ENCODE data around the gene IFT57. TPM values are rescaled to one million over a fixed set of nuclear protein-coding genes. Genes with fewer than 3 reads are reported as not detected.

The IFT57 gene
- polyA plus RNA-seq, 1 donor (not counting 4 experiments of a cell fraction or from before 2014, with no cell fraction given): 47.6 TPM

GRCh38 chr3:108126348-108126747 is 95.9 kb downstream of the IFT57 start:
- no peaks in the 10 kb centered on the region for H3K27me3 ChIP-seq (ENCODE audit: control insufficient read depth, extremely low read depth, insufficient read depth, low read length)
- H3K4me2 ChIP-seq (ENCODE audit: control insufficient read depth, extremely low read depth, insufficient read depth, low read depth, low read length): no peak overlapping the region
- DNase-seq (ENCODE audit: low read depth, low spot score) (no peak), FAIRE-seq (no peak)
- no peaks in the 10 kb centered on the region for H3K36me3 ChIP-seq (ENCODE audit: control insufficient read depth in 2 of 2, extremely low read depth in 1 of 2, insufficient read depth in 2 of 2, low read length in 2 of 2)
- no peak overlapping the region for H3K27ac ChIP-seq (ENCODE audit: control insufficient read depth, insufficient read depth, low read length)
- dilution Hi-C loops (cut with MboI; ENCODE audit: extremely low pct_ligation_motif_present, low sequenced_read_pairs): no loop called here
- H3K9ac ChIP-seq (ENCODE audit: control insufficient read depth, extremely low read depth, insufficient read depth, low read length): no peak overlapping the region
- peaks cover 25% of the 10 kb centered on the region for H3K4me1 ChIP-seq (ENCODE audit: control insufficient read depth, extremely low read depth, insufficient read depth, low read length)
- H3K9me3 ChIP-seq (ENCODE audit: control insufficient read depth, low read depth, low read length): no peaks in the 10 kb centered on the region
- no peaks in the 10 kb centered on the region for H4K20me1 ChIP-seq (ENCODE audit: control insufficient read depth, extremely low read depth, insufficient read depth, low read length)
- H3K4me3 ChIP-seq (ENCODE audit: control insufficient read depth in 2 of 3, extremely low read depth in 1 of 3, insufficient read depth in 2 of 3, low read depth in 1 of 3, low read length in 3 of 3): no peak overlapping the region
- H2AFZ ChIP-seq (ENCODE audit: control insufficient read depth, low read length): no peak overlapping the region
- no peak for TF ChIP-seq EZH2 (IDR thresholded peaks at IDR 0.05; ENCODE audit: low read length)
- no peak for TF ChIP-seq CTCF (optimal IDR thresholded peaks at IDR 0.05 in 1 of 3, IDR thresholded peaks at IDR 0.05 in 1 of 3, conservative IDR thresholded peaks at IDR 0.05 in 1 of 3; ENCODE audit: extremely low read depth in 1 of 3, insufficient read depth in 2 of 3, low read length in 3 of 3)
- H3K79me2 ChIP-seq (ENCODE audit: control insufficient read depth, insufficient read depth, low read length): no peaks in the 10 kb centered on the region
- no peaks in the 10 kb centered on the region for H3K9me1 ChIP-seq (ENCODE audit: control insufficient read depth, extremely low read depth, insufficient read depth, low read length)

GRCh38 chr3:108125550-108126071 is 96.6 kb downstream of the IFT57 start:
- Histone ChIP-seq H3K79me2 (ENCODE audit: control insufficient read depth, insufficient read depth, low read length) (no peaks in the 10 kb centered on the region), H4K20me1 (ENCODE audit: control insufficient read depth, extremely low read depth, insufficient read depth, low read length) (no peaks in the 10 kb centered on the region), H3K9me3 (ENCODE audit: control insufficient read depth, low read depth, low read length) (no peaks in the 10 kb centered on the region), H3K4me3 (ENCODE audit: control insufficient read depth in 2 of 3, extremely low read depth in 1 of 3, insufficient read depth in 2 of 3, low read depth in 1 of 3, low read length in 3 of 3) (no peak overlapping the region), H3K4me1 (ENCODE audit: control insufficient read depth, extremely low read depth, insufficient read depth, low read length) (peaks cover 20% of the 10 kb centered on the region), H3K36me3 (ENCODE audit: control insufficient read depth in 2 of 2, extremely low read depth in 1 of 2, insufficient read depth in 2 of 2, low read length in 2 of 2) (no peaks in the 10 kb centered on the region), H3K27me3 (ENCODE audit: control insufficient read depth, extremely low read depth, insufficient read depth, low read length) (no peaks in the 10 kb centered on the region), H3K27ac (ENCODE audit: control insufficient read depth, insufficient read depth, low read length) (no peak overlapping the region), H3K9me1 (ENCODE audit: control insufficient read depth, extremely low read depth, insufficient read depth, low read length) (no peaks in the 10 kb centered on the region), H3K4me2 (ENCODE audit: control insufficient read depth, extremely low read depth, insufficient read depth, low read depth, low read length) (no peak overlapping the region), H2AFZ (ENCODE audit: control insufficient read depth, low read length) (no peak overlapping the region), H3K9ac (ENCODE audit: control insufficient read depth, extremely low read depth, insufficient read depth, low read length) (no peak overlapping the region)
- TF ChIP-seq CTCF (optimal IDR thresholded peaks at IDR 0.05 in 1 of 3, IDR thresholded peaks at IDR 0.05 in 1 of 3, conservative IDR thresholded peaks at IDR 0.05 in 1 of 3; ENCODE audit: extremely low read depth in 1 of 3, insufficient read depth in 2 of 3, low read length in 3 of 3) (no peak), EZH2 (IDR thresholded peaks at IDR 0.05; ENCODE audit: low read length) (no peak)
- FAIRE-seq (no peak), DNase-seq (ENCODE audit: low read depth, low spot score) (no peak)
- dilution Hi-C loops (cut with MboI; ENCODE audit: extremely low pct_ligation_motif_present, low sequenced_read_pairs): no loop called here
